ENCODE data around the gene FAM20B. TPM values are rescaled to one million over a fixed set of nuclear protein-coding genes. Genes with fewer than 3 reads are reported as not detected.
"Not testable (repeated sequence)": the region's sequence is repeated elsewhere in the genome, so short reads cannot be mapped to it uniquely, and the experiment has no call there.

Gene FAM20B
- total and polyA plus RNA-seq, 4 donors: 3.1 to 39.8 (median 13.6) TPM

DNA sequence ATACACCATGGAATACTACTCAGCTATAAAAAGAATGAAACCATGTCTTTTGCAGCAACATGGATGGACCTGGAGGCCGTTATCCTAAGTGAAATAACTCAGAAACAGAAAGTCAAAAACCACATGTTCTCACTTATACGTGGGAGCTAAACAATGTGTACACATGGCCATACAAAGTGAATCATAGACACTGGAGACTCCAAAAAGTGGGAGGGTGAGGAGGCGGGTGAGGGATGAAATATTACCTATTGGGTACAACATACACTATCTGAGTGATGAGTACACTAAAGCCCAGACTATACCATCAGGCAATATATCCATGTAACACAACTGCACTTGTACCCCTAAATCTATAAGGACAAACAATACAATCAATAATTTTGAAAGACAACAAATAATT is 39.5 kb upstream of the FAM20B start:
- Histone ChIP-seq H3K9me3 (ENCODE audit: control insufficient read depth in 4 of 4, low read length in 3 of 4) (no peaks in the 10 kb centered on the region), H3K4me3 (ENCODE audit: low read depth in 1 of 3, low read length in 3 of 3) (no peak overlapping the region), H3K4me1 (ENCODE audit: control insufficient read depth in 4 of 4, insufficient read depth in 4 of 4, low read length in 3 of 4) (no peaks in the 10 kb centered on the region), H3K36me3 (ENCODE audit: control insufficient read depth in 4 of 4, insufficient read depth in 3 of 4, low read depth in 1 of 4, low read length in 3 of 4) (no peaks in the 10 kb centered on the region), H3K9ac (ENCODE audit: low read depth in 1 of 2, low read length in 2 of 2) (no peak overlapping the region), H3K27ac (ENCODE audit: low read depth in 1 of 2, low read length in 2 of 2) (no peak overlapping the region), H3K27me3 (ENCODE audit: control insufficient read depth in 4 of 4, insufficient read depth in 4 of 4, low read length in 3 of 4) (no peaks in the 10 kb centered on the region)
- TF ChIP-seq TAF1 (conservative IDR thresholded peaks at IDR 0.05) (no peak), SP1 (IDR thresholded peaks at IDR 0.05) (no peak), JUND (IDR thresholded peaks at IDR 0.05) (no peak), NR2F2 (IDR thresholded peaks at IDR 0.05) (no peak), YY1 (IDR thresholded peaks at IDR 0.05) (no peak), RXRA (IDR thresholded peaks at IDR 0.05) (no peak), FOXA1 (IDR thresholded peaks at IDR 0.05) (no peak), GABPA (IDR thresholded peaks at IDR 0.05 in 1 of 2, conservative IDR thresholded peaks at IDR 0.05 in 1 of 2) (no peak), EGR1 (IDR thresholded peaks at IDR 0.05; ENCODE audit: low read depth in 2 of 2) (no peak), RAD21 (IDR thresholded peaks at IDR 0.05) (no peak), HNF4G (IDR thresholded peaks at IDR 0.05) (no peak), HNF4A (conservative IDR thresholded peaks at IDR 0.05) (no peak), FOXA2 (IDR thresholded peaks at IDR 0.05) (no peak)
- TF ChIP-seq, protein P1, sequence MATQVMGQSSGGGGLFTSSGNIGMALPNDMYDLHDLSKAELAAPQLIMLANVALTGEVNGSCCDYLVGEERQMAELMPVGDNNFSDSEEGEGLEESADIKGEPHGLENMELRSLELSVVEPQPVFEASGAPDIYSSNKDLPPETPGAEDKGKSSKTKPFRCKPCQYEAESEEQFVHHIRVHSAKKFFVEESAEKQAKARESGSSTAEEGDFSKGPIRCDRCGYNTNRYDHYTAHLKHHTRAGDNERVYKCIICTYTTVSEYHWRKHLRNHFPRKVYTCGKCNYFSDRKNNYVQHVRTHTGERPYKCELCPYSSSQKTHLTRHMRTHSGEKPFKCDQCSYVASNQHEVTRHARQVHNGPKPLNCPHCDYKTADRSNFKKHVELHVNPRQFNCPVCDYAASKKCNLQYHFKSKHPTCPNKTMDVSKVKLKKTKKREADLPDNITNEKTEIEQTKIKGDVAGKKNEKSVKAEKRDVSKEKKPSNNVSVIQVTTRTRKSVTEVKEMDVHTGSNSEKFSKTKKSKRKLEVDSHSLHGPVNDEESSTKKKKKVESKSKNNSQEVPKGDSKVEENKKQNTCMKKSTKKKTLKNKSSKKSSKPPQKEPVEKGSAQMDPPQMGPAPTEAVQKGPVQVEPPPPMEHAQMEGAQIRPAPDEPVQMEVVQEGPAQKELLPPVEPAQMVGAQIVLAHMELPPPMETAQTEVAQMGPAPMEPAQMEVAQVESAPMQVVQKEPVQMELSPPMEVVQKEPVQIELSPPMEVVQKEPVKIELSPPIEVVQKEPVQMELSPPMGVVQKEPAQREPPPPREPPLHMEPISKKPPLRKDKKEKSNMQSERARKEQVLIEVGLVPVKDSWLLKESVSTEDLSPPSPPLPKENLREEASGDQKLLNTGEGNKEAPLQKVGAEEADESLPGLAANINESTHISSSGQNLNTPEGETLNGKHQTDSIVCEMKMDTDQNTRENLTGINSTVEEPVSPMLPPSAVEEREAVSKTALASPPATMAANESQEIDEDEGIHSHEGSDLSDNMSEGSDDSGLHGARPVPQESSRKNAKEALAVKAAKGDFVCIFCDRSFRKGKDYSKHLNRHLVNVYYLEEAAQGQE (IDR thresholded peaks at IDR 0.05): no peak
- TF ChIP-seq, protein P2, sequence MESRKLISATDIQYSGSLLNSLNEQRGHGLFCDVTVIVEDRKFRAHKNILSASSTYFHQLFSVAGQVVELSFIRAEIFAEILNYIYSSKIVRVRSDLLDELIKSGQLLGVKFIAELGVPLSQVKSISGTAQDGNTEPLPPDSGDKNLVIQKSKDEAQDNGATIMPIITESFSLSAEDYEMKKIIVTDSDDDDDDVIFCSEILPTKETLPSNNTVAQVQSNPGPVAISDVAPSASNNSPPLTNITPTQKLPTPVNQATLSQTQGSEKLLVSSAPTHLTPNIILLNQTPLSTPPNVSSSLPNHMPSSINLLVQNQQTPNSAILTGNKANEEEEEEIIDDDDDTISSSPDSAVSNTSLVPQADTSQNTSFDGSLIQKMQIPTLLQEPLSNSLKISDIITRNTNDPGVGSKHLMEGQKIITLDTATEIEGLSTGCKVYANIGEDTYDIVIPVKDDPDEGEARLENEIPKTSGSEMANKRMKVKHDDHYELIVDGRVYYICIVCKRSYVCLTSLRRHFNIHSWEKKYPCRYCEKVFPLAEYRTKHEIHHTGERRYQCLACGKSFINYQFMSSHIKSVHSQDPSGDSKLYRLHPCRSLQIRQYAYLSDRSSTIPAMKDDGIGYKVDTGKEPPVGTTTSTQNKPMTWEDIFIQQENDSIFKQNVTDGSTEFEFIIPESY (IDR thresholded peaks at IDR 0.05): no peak
- TF ChIP-seq, protein P3, sequence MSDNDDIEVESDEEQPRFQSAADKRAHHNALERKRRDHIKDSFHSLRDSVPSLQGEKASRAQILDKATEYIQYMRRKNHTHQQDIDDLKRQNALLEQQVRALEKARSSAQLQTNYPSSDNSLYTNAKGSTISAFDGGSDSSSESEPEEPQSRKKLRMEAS (IDR thresholded peaks at IDR 0.05): no peak
- TF ChIP-seq, protein P4, sequence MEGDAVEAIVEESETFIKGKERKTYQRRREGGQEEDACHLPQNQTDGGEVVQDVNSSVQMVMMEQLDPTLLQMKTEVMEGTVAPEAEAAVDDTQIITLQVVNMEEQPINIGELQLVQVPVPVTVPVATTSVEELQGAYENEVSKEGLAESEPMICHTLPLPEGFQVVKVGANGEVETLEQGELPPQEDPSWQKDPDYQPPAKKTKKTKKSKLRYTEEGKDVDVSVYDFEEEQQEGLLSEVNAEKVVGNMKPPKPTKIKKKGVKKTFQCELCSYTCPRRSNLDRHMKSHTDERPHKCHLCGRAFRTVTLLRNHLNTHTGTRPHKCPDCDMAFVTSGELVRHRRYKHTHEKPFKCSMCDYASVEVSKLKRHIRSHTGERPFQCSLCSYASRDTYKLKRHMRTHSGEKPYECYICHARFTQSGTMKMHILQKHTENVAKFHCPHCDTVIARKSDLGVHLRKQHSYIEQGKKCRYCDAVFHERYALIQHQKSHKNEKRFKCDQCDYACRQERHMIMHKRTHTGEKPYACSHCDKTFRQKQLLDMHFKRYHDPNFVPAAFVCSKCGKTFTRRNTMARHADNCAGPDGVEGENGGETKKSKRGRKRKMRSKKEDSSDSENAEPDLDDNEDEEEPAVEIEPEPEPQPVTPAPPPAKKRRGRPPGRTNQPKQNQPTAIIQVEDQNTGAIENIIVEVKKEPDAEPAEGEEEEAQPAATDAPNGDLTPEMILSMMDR (IDR thresholded peaks at IDR 0.05; ENCODE audit: low read depth, low read length, missing input control): no peak
- DNase-seq (ENCODE audit: low spot score): no peak
- 86% methylated on average over 3 of the region's 3 CpGs for WGBS

DNA sequence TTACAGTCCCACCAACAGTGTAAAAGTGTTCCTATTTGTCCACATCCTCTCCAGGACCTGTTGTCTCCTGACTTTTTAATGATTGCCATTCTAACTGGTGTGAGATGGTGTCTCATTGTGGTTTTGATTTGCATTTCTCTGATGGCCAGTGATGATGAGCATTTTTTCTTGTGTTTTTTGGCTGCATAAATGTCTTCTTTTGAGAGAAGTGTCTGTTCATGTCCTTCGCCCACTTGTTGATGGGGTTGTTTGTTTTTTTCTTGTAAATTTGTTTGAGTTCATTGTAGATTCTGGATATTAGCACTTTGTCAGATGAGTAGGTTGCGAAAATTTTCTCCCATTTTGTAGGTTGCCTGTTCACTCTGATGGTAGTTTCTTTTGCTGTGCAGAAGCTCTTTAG is 37.5 kb upstream of the FAM20B start:
- H3K4me3 ChIP-seq (ENCODE audit: low read depth in 1 of 3, low read length in 3 of 3); H3K27ac ChIP-seq (ENCODE audit: low read depth in 1 of 2, low read length in 2 of 2); H3K9me3 ChIP-seq (ENCODE audit: control insufficient read depth in 4 of 4, low read length in 3 of 4); H3K4me1 ChIP-seq (ENCODE audit: control insufficient read depth in 4 of 4, insufficient read depth in 4 of 4, low read length in 3 of 4); H3K9ac ChIP-seq (ENCODE audit: low read depth in 1 of 2, low read length in 2 of 2); H3K36me3 ChIP-seq (ENCODE audit: control insufficient read depth in 4 of 4, insufficient read depth in 3 of 4, low read depth in 1 of 4, low read length in 3 of 4); H3K27me3 ChIP-seq (ENCODE audit: control insufficient read depth in 4 of 4, insufficient read depth in 4 of 4, low read length in 3 of 4); DNase-seq (ENCODE audit: low spot score): not testable (repeated sequence)
- WGBS: 92% methylated on average over 1 of the region's 2 CpGs

Data from liver (tissue), 9 donors.